Measurements from ENCODE around the gene TIRAP. TPM values are rescaled to one million over a fixed set of nuclear protein-coding genes. Genes with fewer than 3 reads are reported as not detected.

The TIRAP gene
- total and polyA plus RNA-seq, 2 of the 8 experiments (the other 6 are each of a cell fraction or from before 2014, with no cell fraction given), result 5.3 TPM

DNA sequence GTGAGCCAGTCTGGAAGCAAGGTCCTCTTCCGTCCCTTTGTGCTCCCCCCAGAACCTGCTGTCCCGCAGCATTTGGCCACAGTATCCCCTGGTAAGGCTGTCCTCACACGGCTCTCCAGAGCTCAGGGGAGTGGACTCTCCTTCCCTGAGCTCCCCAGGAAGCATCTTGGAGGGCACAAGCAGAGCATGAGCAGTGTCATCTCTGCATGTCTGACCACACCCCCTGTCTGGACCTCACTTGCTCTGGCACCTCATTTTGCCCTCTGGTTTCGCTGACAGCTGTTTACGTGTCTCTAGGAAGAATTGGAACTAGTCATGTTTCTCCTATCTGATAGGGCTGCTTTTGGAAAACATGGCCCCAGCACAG lies 36.5 kb downstream of the TIRAP start:
- TF ChIP-seq ZNF274 (IDR thresholded peaks at IDR 0.05; ENCODE audit: borderline replicate concordance, extremely low read depth, low read length) (no peak), GABPA (IDR thresholded peaks at IDR 0.05; ENCODE audit: borderline replicate concordance, insufficient read depth, low read length) (no peak)
- H3K9ac ChIP-seq (replicated peaks in 1 of 4; ENCODE audit: extremely low read depth in 1 of 4, low read depth in 3 of 4, low read length in 3 of 4), result no peak overlapping the region
- no peaks in the 10 kb centered on the region for H3K27me3 ChIP-seq (replicated peaks in 1 of 4; ENCODE audit: control insufficient read depth in 3 of 4, extremely low read depth in 1 of 4, insufficient read depth in 3 of 4, low read length in 3 of 4)
- H3K56ac ChIP-seq (replicated peaks; ENCODE audit: insufficient read length, low read depth, low read length), result no peak overlapping the region
- no peaks in the 10 kb centered on the region for H3K9me3 ChIP-seq (ENCODE audit: insufficient read depth in 2 of 2, low read depth in 1 of 2, low read length in 1 of 2)
- H3K18ac ChIP-seq (ENCODE audit: extremely low read depth, low read length), result no peak overlapping the region
- H3K4me1 ChIP-seq (replicated peaks in 1 of 4; ENCODE audit: control insufficient read depth in 3 of 4, insufficient read depth in 4 of 4, low read length in 3 of 4), result no peaks in the 10 kb centered on the region; a peak in 1 of 7 replicates
- H3K27ac ChIP-seq (ENCODE audit: low read depth, low read length), result no peak overlapping the region
- H4K5ac ChIP-seq (ENCODE audit: insufficient read length, low read depth, low read length), result no peak overlapping the region
- H3K14ac ChIP-seq (ENCODE audit: insufficient read length), result no peak overlapping the region
- ChIA-PET POLR2A (ENCODE audit: partially characterized antibody) (interaction anchor here (0.8 to 1.4 kb wide), 2 partner anchors 15 to 34 kb away, joined by 3 to 7 read pairs; partner anchors contain the start of gene DCPS), CTCF (ENCODE audit: partially characterized antibody) (interaction anchor here (0.7 to 2.8 kb wide), 9 partner anchors 9 to 1174 kb away, joined by 3 to 20 read pairs (median 4); no protein-coding TSS in a partner anchor)
- H3K79me1 ChIP-seq (ENCODE audit: low read depth, low read length), result peaks cover 2% of the 10 kb centered on the region; the same call in 1 of the 2 replicates
- H3K4me2 ChIP-seq (ENCODE audit: insufficient read depth in 1 of 2, low read depth in 2 of 2, low read length in 2 of 2), result no peak overlapping the region
- 93% methylated on average over 5 of the region's 5 CpGs; no CpG with 5 or more reads in 1 of the 2 experiments for WGBS, 2 experiments (ENCODE audit: extremely low coverage in 1 of 2, insufficient coverage in 1 of 2, insufficient read length in 1 of 2, insufficient replicate concordance in 2 of 2, low coverage in 1 of 2, low lambda C conversion rate in 2 of 2, missing lambda C conversion rate in 1 of 2)
- no peak overlapping the region for H4K91ac ChIP-seq (replicated peaks; ENCODE audit: insufficient read length, low read length)
- no peak overlapping the region for H3K4me3 ChIP-seq (ENCODE audit: extremely low read depth in 1 of 4, insufficient read depth in 2 of 4, low read depth in 3 of 4, low read length in 4 of 4)
- DNase-seq (ENCODE audit: low read depth in 1 of 2, low spot score in 2 of 2), result no peak
- H2BK12ac ChIP-seq (ENCODE audit: low read depth, low read length), result no peak overlapping the region
- no peak overlapping the region for H2BK5ac ChIP-seq (ENCODE audit: low read depth, low read length)
- H4K8ac ChIP-seq (ENCODE audit: extremely low read depth, insufficient read depth, low read length), result no peak overlapping the region
- no peaks in the 10 kb centered on the region for H3K23me2 ChIP-seq (ENCODE audit: low read depth, low read length)
- no peak overlapping the region for H2AK5ac ChIP-seq (ENCODE audit: low read depth, low read length)
- no peaks in the 10 kb centered on the region for H3K36me3 ChIP-seq (ENCODE audit: control insufficient read depth in 2 of 4, insufficient read depth in 4 of 4, low read length in 3 of 4)
- no peaks in the 10 kb centered on the region for H4K20me1 ChIP-seq (replicated peaks in 1 of 2; ENCODE audit: control insufficient read depth in 1 of 2, insufficient read depth in 2 of 2, low read length in 2 of 2)
- H3K79me2 ChIP-seq (ENCODE audit: control insufficient read depth in 1 of 2, insufficient read depth in 2 of 2, low read length in 2 of 2), result no peaks in the 10 kb centered on the region
- no peak overlapping the region for H2AFZ ChIP-seq (ENCODE audit: low read length)
- no peak for FAIRE-seq
- H3K23ac ChIP-seq (ENCODE audit: insufficient read length), result no peak overlapping the region
- H2BK120ac ChIP-seq (replicated peaks; ENCODE audit: low read depth, low read length), result no peak overlapping the region
- H2BK15ac ChIP-seq (ENCODE audit: low read length), result no peak overlapping the region
- no peak overlapping the region for H2BK20ac ChIP-seq (ENCODE audit: low read length)
- no peak overlapping the region for H3K4ac ChIP-seq (replicated peaks; ENCODE audit: insufficient read length, low read depth, low read length)

Measured in H1 (cell line).